Neural cell (in vitro differentiated cells): ENCODE data around the gene LGALS3. TPM values are rescaled to one million over a fixed set of nuclear protein-coding genes. Genes with fewer than 3 reads are reported as not detected.

Experiments used
- H2AFZ ChIP-seq: fragments of 200-600, 300-800 bp; sonication (generic), shearing (Covaris generic); 2 replicates; pipeline ENCODE4 v1.6.0; 2014; ENCODE audit warnings: low read depth, mild to moderate bottlenecking, antibody characterized with exemption, low read length, moderate library complexity
- H3F3A ChIP-seq: fragments of 200-600 bp; shearing (Covaris generic); 2 replicates; pipeline ENCODE4 v1.6.1; 2016; ENCODE audit warnings: mild to moderate bottlenecking, moderate library complexity, mixed read lengths, antibody characterized with exemption, low read length; ENCODE audit not compliant: insufficient read depth, poor library complexity, severe bottlenecking
- H3K27ac ChIP-seq: fragments of 200-600, 300-800 bp; sonication (generic), shearing (Covaris generic); 2 replicates; pipeline ENCODE4 v1.5.1; 2014; ENCODE audit warnings: mild to moderate bottlenecking, low read length, moderate library complexity
- H3K27me3 ChIP-seq: fragments of 300-800, 200-600 bp; sonication (generic), shearing (Covaris generic); 2 replicates; pipeline ENCODE4 v1.6.0; 2014; ENCODE audit warnings: mild to moderate bottlenecking, low read depth, low read length, moderate library complexity; ENCODE audit not compliant: insufficient read depth
- H3K36me3 ChIP-seq: fragments of 300-800, 200-600 bp; sonication (generic), shearing (Covaris generic); 2 replicates; pipeline ENCODE4 v1.5.1; 2014; ENCODE audit warnings: mild to moderate bottlenecking, antibody characterized with exemption, low read length, moderate library complexity; ENCODE audit not compliant: insufficient read depth
- H3K4me2 ChIP-seq: fragments of 300-800, 200-600 bp; sonication (generic), shearing (Covaris generic); 2 replicates; pipeline ENCODE4 v1.6.0; 2014; ENCODE audit warnings: mild to moderate bottlenecking, low read length
- H3K4me3 ChIP-seq: fragments of 300-800, 200-600 bp; sonication (generic), shearing (Covaris generic); 2 replicates; pipeline ENCODE4 v1.5.1; 2014; ENCODE audit warnings: mild to moderate bottlenecking, low read length, moderate library complexity
- H3K79me2 ChIP-seq: fragments of 200-600 bp; shearing (Covaris generic); replicated peaks from 2 replicates; pipeline ENCODE4 v1.6.0; 2014; ENCODE audit warnings: mild to moderate bottlenecking, low read length, moderate library complexity; ENCODE audit not compliant: insufficient read depth
- H3K9ac ChIP-seq: fragments of 300-800, 200-600 bp; sonication (generic), shearing (Covaris generic); 2 replicates; pipeline ENCODE4 v1.6.1; 2016; ENCODE audit warnings: mild to moderate bottlenecking, low read length, mixed read lengths
- H3K9me2 ChIP-seq: fragments of 200-600 bp; shearing (Covaris generic); 2 replicates; pipeline ENCODE4 v1.6.1; 2016; ENCODE audit warnings: mild to moderate bottlenecking, low read length, mixed read lengths; ENCODE audit not compliant: insufficient read depth
- H3K9me3 ChIP-seq: fragments of 200-600, 300-800 bp; sonication (generic), shearing (Covaris generic); 2 replicates; pipeline ENCODE4 v1.6.1; 2016; ENCODE audit warnings: mild to moderate bottlenecking, mixed run types, low read length, moderate library complexity, mixed read lengths
- H4K20me1 ChIP-seq: fragments of 200-600 bp; shearing (Covaris generic); 2 replicates; pipeline ENCODE4 v1.6.1; 2016; ENCODE audit warnings: mild to moderate bottlenecking, mixed run types; ENCODE audit not compliant: insufficient read depth
- EP300 ChIP-seq: fragments of 450-650 bp; conservative IDR thresholded peaks from 2 replicates; pipeline ENCODE4 v1.6.1; 2014; ENCODE audit warnings: antibody characterized with exemption, mild to moderate bottlenecking, moderate library complexity; ENCODE audit not compliant: poor library complexity, severe bottlenecking
- EZH2 ChIP-seq: fragments of 200-600, 300-800 bp; shearing (Covaris generic), sonication (generic); IDR thresholded peaks from 2 replicates; pipeline ENCODE4 v1.6.1; 2014; ENCODE audit warnings: antibody characterized with exemption, low read length, borderline replicate concordance, mild to moderate bottlenecking; ENCODE audit not compliant: insufficient read depth, poor library complexity, severe bottlenecking
- MXI1 ChIP-seq: fragments of 450-650 bp; conservative IDR thresholded peaks from 2 replicates; pipeline ENCODE4 v1.6.1; 2014; ENCODE audit warnings: antibody characterized with exemption, mild to moderate bottlenecking; ENCODE audit not compliant: poor library complexity, severe bottlenecking
- POLR2AphosphoS5 ChIP-seq: IDR thresholded peaks from 2 replicates; pipeline ENCODE4 v1.6.1; 2012
- RAD21 ChIP-seq: fragments of 450-650 bp; conservative IDR thresholded peaks from 2 replicates; pipeline ENCODE4 v1.6.1; 2014; ENCODE audit warnings: antibody characterized with exemption, mild to moderate bottlenecking, moderate library complexity
- REST ChIP-seq: IDR thresholded peaks from 2 replicates; pipeline ENCODE4 v1.6.1; 2012; ENCODE audit warnings: borderline replicate concordance
- SMC3 ChIP-seq: fragments of 450-650 bp; conservative IDR thresholded peaks from 2 replicates; pipeline ENCODE4 v1.6.1; 2014; ENCODE audit warnings: antibody characterized with exemption, mild to moderate bottlenecking, moderate library complexity; ENCODE audit not compliant: poor library complexity
- TAF1 ChIP-seq: IDR thresholded peaks from 2 replicates; pipeline ENCODE4 v1.6.1; 2012; ENCODE audit warnings: low read depth
- polyA plus RNA-seq: library from polyadenylated mRNA; depleted of rRNA; stranded (reverse); fragments of >200 nt; gene quantifications from 2 replicates; pipeline ENCODE4 v1.2.3, GENCODE V29; 2014
- TF ChIP-seq, protein P1 (sequence below): fragments of 450-650 bp; IDR thresholded peaks from 2 replicates; pipeline ENCODE4 v1.5.1; 2014; ENCODE audit warnings: antibody characterized with exemption, mild to moderate bottlenecking, moderate library complexity; ENCODE audit not compliant: poor library complexity, severe bottlenecking

The LGALS3 gene
- polyA plus RNA-seq, 1 donor from 2014 or later, result 0.12 TPM

DNA sequence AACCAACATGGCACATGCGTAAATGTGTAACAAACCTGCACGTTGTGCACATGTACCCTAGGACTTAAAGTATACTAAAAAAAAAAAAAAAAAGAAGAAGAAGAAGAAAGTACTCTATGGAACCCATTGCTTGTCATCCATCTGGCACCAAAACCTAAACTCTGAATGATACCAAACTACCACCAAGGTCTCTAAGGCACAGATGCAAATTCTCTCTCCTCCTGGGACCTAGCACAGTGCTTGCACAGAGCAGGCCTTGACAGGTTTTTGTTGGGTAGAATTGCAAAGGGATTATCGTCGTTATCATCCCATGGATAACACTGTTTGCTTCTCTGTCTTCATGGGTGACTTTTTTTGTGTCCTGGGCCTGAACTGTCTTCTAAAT is 13.2 kb upstream of the LGALS3 start:
- H3K36me3 ChIP-seq, result no peaks in the 10 kb centered on the region
- H4K20me1 ChIP-seq, result no peaks in the 10 kb centered on the region
- no peak overlapping the region for H3K4me2 ChIP-seq
- H3K27ac ChIP-seq, result no peak overlapping the region
- H2AFZ ChIP-seq, result no peak overlapping the region
- H3F3A ChIP-seq, result no peaks in the 10 kb centered on the region
- no peaks in the 10 kb centered on the region for H3K79me2 ChIP-seq
- H3K4me3 ChIP-seq, result no peak overlapping the region
- TF ChIP-seq REST (no peak), POLR2AphosphoS5 (no peak), MXI1 (no peak), TAF1 (no peak), RAD21 (no peak), EZH2 (no peak), EP300 (no peak), SMC3 (no peak)
- TF ChIP-seq, protein P1, sequence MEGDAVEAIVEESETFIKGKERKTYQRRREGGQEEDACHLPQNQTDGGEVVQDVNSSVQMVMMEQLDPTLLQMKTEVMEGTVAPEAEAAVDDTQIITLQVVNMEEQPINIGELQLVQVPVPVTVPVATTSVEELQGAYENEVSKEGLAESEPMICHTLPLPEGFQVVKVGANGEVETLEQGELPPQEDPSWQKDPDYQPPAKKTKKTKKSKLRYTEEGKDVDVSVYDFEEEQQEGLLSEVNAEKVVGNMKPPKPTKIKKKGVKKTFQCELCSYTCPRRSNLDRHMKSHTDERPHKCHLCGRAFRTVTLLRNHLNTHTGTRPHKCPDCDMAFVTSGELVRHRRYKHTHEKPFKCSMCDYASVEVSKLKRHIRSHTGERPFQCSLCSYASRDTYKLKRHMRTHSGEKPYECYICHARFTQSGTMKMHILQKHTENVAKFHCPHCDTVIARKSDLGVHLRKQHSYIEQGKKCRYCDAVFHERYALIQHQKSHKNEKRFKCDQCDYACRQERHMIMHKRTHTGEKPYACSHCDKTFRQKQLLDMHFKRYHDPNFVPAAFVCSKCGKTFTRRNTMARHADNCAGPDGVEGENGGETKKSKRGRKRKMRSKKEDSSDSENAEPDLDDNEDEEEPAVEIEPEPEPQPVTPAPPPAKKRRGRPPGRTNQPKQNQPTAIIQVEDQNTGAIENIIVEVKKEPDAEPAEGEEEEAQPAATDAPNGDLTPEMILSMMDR, result no peak
- H3K9me3 ChIP-seq, result no peaks in the 10 kb centered on the region
- H3K27me3 ChIP-seq, result no peaks in the 10 kb centered on the region
- H3K9ac ChIP-seq, result no peak overlapping the region
- H3K9me2 ChIP-seq, result no peaks in the 10 kb centered on the region

- Histone ChIP-seq H3F3A (no peaks in the 10 kb centered on the region), H2AFZ (no peak overlapping the region), H3K4me3 (no peak overlapping the region), H3K9me3 (no peaks in the 10 kb centered on the region), H3K4me2 (no peak overlapping the region), H3K9me2 (no peaks in the 10 kb centered on the region), H3K9ac (no peak overlapping the region), H4K20me1 (no peaks in the 10 kb centered on the region), H3K36me3 (no peaks in the 10 kb centered on the region), H3K79me2 (no peaks in the 10 kb centered on the region), H3K27me3 (no peaks in the 10 kb centered on the region), H3K27ac (no peak overlapping the region)
- TF ChIP-seq MXI1 (no peak), EZH2 (no peak), EP300 (no peak), REST (no peak), RAD21 (no peak)
Observed at GRCh38 chr14:55116246-55117030, 12.6 kb upstream of the LGALS3 start.
